GM23338 (cell line): ENCODE results near the gene OTULINL.

ENCODE experiments used
- CREB1 ChIP-seq: fragments of 250-450 bp; sonication (Bioruptor Pico); IDR thresholded peaks from 2 replicates; pipeline ENCODE4 v1.5.0; 2020; ENCODE audit warnings: low read depth, mild to moderate bottlenecking, moderate library complexity
- ETS1 ChIP-seq: IDR thresholded peaks from 2 replicates; pipeline ENCODE4 v1.6.1; 2016; ENCODE audit warnings: antibody characterized with exemption
- EZH2 ChIP-seq: fragments of 200-600 bp; sonication (generic); IDR thresholded peaks from one replicate; pipeline ENCODE4 v1.8.0; 2017; ENCODE audit warnings: antibody characterized with exemption, mild to moderate bottlenecking, low read depth; ENCODE audit not compliant: unreplicated experiment
- EZH2phosphoT487 ChIP-seq: fragments of 200-600 bp; sonication (generic); IDR thresholded peaks from one replicate; pipeline ENCODE4 v1.8.1; 2018; ENCODE audit warnings: antibody characterized with exemption; ENCODE audit not compliant: unreplicated experiment
- JUNB ChIP-seq: IDR thresholded peaks from one replicate; pipeline ENCODE4 v1.6.1; 2016; ENCODE audit warnings: antibody characterized with exemption; ENCODE audit not compliant: unreplicated experiment
- NANOG ChIP-seq: IDR thresholded peaks from 2 replicates; pipeline ENCODE4 v1.6.1; 2016; ENCODE audit warnings: antibody characterized with exemption, borderline replicate concordance
- POLR2AphosphoS5 ChIP-seq: IDR thresholded peaks from 2 replicates; pipeline ENCODE4 v1.6.1; 2016; ENCODE audit warnings: antibody characterized with exemption, low read depth
- REST ChIP-seq: IDR thresholded peaks from one replicate; pipeline ENCODE4 v1.6.1; 2018; ENCODE audit warnings: antibody characterized with exemption; ENCODE audit not compliant: unreplicated experiment
- STAT1 ChIP-seq: IDR thresholded peaks from one replicate; pipeline ENCODE4 v1.6.1; 2016; ENCODE audit warnings: antibody characterized with exemption; ENCODE audit not compliant: unreplicated experiment
- ZNF114 ChIP-seq: fragments of 250-450 bp; sonication (Bioruptor Pico); IDR thresholded peaks from 2 replicates; pipeline ENCODE4 v1.5.0; 2020; ENCODE audit warnings: mild to moderate bottlenecking, moderate library complexity
- TF ChIP-seq, protein P1 (sequence below), 2 experiments: fragments of 200-600 bp in 1 of 2; sonication (generic) in 1 of 2; conservative IDR thresholded peaks; 2 replicates each; pipeline versions ENCODE4 v1.5.1 to v1.6.1; 2016 to 2017; ENCODE audit warnings: antibody characterized with exemption in 2 of 2, low read depth in 2 of 2, mild to moderate bottlenecking in 2 of 2, moderate library complexity in 1 of 2

DNA sequence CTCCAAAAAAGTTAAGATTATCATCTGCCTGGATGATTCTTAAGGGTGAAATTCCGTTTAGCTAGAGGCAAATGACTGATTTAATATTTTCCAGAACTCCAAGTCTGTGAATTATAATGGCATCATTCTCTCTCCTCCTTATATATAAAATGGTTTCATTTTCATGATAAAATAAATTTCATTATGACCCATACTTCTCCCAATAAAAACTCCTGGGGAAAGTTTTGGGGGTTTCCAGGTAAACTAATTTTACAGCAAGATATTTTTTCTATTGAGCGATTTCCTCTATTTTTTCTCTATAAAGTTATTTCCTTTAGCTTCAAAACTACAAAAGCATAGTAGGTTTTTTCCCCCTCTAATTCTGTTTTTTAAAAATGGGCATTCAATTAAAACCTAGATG, 75.3 kb downstream of the OTULINL start:
- TF ChIP-seq REST (no peak), POLR2AphosphoS5 (no peak), EZH2 (no peak), EZH2phosphoT487 (no peak), NANOG (no peak), ZNF114 (CRISPR knock-in tag) (no peak), JUNB (no peak), STAT1 (no peak), CREB1 (no peak), ETS1 (no peak)
- TF ChIP-seq, protein P1, sequence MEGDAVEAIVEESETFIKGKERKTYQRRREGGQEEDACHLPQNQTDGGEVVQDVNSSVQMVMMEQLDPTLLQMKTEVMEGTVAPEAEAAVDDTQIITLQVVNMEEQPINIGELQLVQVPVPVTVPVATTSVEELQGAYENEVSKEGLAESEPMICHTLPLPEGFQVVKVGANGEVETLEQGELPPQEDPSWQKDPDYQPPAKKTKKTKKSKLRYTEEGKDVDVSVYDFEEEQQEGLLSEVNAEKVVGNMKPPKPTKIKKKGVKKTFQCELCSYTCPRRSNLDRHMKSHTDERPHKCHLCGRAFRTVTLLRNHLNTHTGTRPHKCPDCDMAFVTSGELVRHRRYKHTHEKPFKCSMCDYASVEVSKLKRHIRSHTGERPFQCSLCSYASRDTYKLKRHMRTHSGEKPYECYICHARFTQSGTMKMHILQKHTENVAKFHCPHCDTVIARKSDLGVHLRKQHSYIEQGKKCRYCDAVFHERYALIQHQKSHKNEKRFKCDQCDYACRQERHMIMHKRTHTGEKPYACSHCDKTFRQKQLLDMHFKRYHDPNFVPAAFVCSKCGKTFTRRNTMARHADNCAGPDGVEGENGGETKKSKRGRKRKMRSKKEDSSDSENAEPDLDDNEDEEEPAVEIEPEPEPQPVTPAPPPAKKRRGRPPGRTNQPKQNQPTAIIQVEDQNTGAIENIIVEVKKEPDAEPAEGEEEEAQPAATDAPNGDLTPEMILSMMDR (conservative IDR thresholded peaks at IDR 0.05; ENCODE audit: low read depth in 2 of 2) = no peak
